AG09309 (cell line): ENCODE measurements around the gene ZMYM1.
"Not testable (repeated sequence)": the region's sequence is repeated elsewhere in the genome, so short reads cannot be mapped to it uniquely, and the experiment has no call there.

Experiments
- DNase-seq: peaks from one replicate; pipeline ENCODE4 v3.0.0-alpha.2; 2010; ENCODE audit warnings: low read depth
- H3K4me3 ChIP-seq: 2 replicates; pipeline ENCODE4 v1.5.1; 2011; ENCODE audit warnings: mild to moderate bottlenecking, low read depth, low read length, moderate library complexity; ENCODE audit not compliant: control insufficient read depth
- TF ChIP-seq, protein P1 (sequence below): IDR thresholded peaks from 2 replicates; pipeline ENCODE4 v1.5.1; 2011; ENCODE audit warnings: mild to moderate bottlenecking, low read depth, low read length, inconsistent platforms; ENCODE audit not compliant: insufficient read depth, control insufficient read depth; ENCODE audit errors: missing control alignments

The ZMYM1 gene

GRCh38 chr1:35115459-35116383 lies 36.5 kb downstream of the ZMYM1 start:
- H3K4me3 ChIP-seq: no peak overlapping the region
- DNase-seq: no peak
- TF ChIP-seq, protein P1, sequence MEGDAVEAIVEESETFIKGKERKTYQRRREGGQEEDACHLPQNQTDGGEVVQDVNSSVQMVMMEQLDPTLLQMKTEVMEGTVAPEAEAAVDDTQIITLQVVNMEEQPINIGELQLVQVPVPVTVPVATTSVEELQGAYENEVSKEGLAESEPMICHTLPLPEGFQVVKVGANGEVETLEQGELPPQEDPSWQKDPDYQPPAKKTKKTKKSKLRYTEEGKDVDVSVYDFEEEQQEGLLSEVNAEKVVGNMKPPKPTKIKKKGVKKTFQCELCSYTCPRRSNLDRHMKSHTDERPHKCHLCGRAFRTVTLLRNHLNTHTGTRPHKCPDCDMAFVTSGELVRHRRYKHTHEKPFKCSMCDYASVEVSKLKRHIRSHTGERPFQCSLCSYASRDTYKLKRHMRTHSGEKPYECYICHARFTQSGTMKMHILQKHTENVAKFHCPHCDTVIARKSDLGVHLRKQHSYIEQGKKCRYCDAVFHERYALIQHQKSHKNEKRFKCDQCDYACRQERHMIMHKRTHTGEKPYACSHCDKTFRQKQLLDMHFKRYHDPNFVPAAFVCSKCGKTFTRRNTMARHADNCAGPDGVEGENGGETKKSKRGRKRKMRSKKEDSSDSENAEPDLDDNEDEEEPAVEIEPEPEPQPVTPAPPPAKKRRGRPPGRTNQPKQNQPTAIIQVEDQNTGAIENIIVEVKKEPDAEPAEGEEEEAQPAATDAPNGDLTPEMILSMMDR: no peak

DNA sequence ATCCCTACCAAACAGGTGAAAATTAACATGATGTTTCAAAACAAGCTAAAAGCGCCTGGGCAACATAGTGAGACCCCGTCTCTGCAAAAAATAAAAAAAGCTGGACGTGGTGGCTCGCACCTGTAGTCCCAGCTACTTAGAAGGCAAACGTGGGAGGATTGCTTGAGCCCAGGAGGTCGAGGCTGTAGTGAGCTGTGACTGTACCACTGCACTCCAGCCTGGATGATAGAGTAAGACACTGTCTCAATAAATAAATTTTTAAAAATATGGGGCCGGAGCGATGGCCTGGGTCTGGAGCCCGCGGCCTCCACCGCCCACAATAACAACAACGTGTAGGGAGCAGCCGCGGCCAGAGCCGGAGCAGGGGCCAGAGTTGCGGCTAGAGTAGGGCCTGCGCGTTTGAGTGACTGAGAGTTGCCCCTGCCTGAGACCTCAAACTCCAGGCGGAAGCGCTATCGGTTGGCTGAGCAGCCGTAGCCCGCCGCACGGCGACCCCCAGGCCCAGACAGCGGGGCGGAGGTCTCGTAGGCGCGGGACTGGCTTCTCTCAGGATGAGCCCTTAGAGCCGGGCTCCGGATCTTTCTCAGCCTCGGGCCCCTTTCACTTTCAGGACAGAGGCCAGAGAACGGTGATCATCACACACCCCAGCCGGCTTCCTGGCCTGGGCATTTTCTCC lies 41.4 kb downstream of the ZMYM1 start:
- no peak for DNase-seq
- peak overlapping the region; percentile 19; the same call in 1 of the 2 replicates for H3K4me3 ChIP-seq
- TF ChIP-seq, protein P1: no peak

DNA sequence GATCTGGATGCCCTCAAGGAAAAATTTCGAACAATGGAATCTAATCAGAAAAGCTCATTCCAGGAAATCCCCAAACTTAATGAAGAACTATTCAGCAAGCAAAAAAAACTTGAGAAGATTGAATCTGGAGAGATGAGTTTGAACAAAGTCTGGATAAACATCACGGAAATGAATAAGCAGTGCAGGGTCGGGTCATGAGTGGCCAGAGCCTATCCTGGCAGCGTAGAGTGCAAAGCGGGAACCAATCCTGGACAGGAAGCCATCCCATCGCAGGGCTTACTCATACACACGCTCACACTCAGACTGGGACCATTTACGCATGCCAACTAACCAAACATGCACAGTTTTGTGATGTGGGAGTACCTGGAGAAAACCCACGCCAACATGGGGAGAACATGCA lies 43.1 kb downstream of the ZMYM1 start:
- H3K4me3 ChIP-seq: no peak overlapping the region
- no peak for DNase-seq
- TF ChIP-seq, protein P1: no peak

- TF ChIP-seq, protein P1: no peak
- DNase-seq: no peak
- H3K4me3 ChIP-seq: no peak overlapping the region
Observed at GRCh38 chr1:35126546-35126945, 47.4 kb downstream of the ZMYM1 start.

DNA sequence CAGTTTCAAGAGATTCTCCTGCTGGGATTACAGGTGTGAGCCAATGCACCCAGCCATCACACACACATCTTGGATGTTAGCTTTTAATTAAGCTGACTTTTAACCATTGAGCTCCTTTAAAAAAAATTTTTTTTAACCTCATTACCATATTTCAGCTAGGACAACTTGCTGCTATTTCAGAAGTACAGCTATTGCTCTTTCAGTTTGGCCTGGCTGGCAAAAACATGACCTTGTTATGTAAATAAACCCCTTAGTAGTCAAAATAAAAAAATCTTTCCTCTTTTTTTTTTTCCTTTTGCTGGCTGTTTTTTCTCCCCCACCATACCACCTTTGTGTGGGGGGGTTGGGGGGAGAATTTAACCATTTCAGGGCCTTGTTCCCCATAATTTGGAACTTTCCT lies 49.9 kb downstream of the ZMYM1 start:
- H3K4me3 ChIP-seq: no peak overlapping the region
- no peak for DNase-seq
- TF ChIP-seq, protein P1: no peak

GRCh38 chr1:35136780-35137179 lies 57.6 kb downstream of the ZMYM1 start:
- no peak overlapping the region for H3K4me3 ChIP-seq
- TF ChIP-seq, protein P1: no peak

DNA sequence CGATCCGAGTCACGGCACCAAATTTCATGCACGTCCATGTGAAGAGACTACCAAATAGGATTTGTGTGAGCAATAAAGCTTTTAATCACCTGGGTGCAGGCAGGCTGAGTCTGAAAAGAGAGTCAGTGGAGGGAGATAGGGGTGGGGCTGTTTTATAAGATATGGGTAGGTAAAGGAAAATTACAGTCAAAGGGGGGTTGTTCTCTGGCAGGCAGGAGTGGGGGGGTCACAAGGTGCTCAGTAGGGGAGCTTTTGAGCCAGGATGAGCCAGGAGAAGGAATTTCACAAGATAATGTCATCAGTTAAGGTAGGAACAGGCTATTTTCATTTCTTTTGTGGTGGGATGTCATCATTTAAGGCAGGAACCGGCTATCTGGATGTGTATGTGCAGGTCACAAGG lies 58.4 kb downstream of the ZMYM1 start:
- DNase-seq, H3K4me3 ChIP-seq: not testable (repeated sequence)

More at GRCh38 chr1:35136780-35137179, 57.6 kb downstream of the ZMYM1 start:
- DNase-seq: no peak

- not testable (repeated sequence) for H3K4me3 ChIP-seq
Observed at GRCh38 chr1:35142294-35142693, 63.1 kb downstream of the ZMYM1 start.

GRCh38 chr1:35142728-35143127 lies 63.5 kb downstream of the ZMYM1 start:
- H3K4me3 ChIP-seq, DNase-seq: not testable (repeated sequence)

More at GRCh38 chr1:35142294-35142693, 63.1 kb downstream of the ZMYM1 start:
- not testable (repeated sequence) for DNase-seq
